ENCODE results near the gene HMBS. TPM values are rescaled to one million over a fixed set of nuclear protein-coding genes. Genes with fewer than 3 reads are reported as not detected.

HMBS gene
- total RNA-seq (2022; extraction: Qiagen RNA extraction) = 42.4 to 55.7 TPM (median 45.5 TPM) in 5 replicates

GRCh38 chr11:119084663-119085436 is at the start of gene HMBS:
Gene HMBS (plus strand): TSS chr11:119084881. CDS start chr11:119085034, 153 bp downstream.

GRCh38 chr11:119057000-119057769 is 27.5 kb upstream of the HMBS start, which contains the start of gene HYOU1:
Gene HYOU1 (minus strand): TSS chr11:119057205. CDS start chr11:119056160, 1,045 bp downstream.

GRCh38 chr11:119067371-119068222 is 17.1 kb upstream of the HMBS start, which contains the start of gene VPS11:
Gene VPS11 (plus strand): TSS chr11:119067818. CDS start chr11:119067824, 6 bp downstream.

GRCh38 chr11:119101759-119102423 is 17.2 kb downstream of the HMBS start, which contains the start of gene DPAGT1:
Gene DPAGT1 (minus strand): TSS chr11:119101853. CDS start chr11:119101655, 198 bp downstream.

GRCh38 chr11:119106564-119107537 is 22.2 kb downstream of the HMBS start, which contains the start of gene C2CD2L:
Gene C2CD2L (plus strand): TSS chr11:119107344. CDS start chr11:119107742, 398 bp downstream.

GRCh38 chr11:119121008-119121810 is 36.5 kb downstream of the HMBS start, which contains the start of gene HINFP:
Gene HINFP (plus strand): TSS chr11:119121580. CDS start chr11:119126945, 5,365 bp downstream.

Other genes with a start within 250 kb of the HMBS start
- 0.09 to 0.19 TPM (median 0.14 TPM) in 5 replicates for gene CXCR5, start 201.0 kb upstream of the HMBS start, total RNA-seq (2022; extraction: Qiagen RNA extraction)
- gene BCL9L, start 159.0 kb upstream of the HMBS start, total RNA-seq (2022; extraction: Qiagen RNA extraction) = 138 to 215 TPM (median 187 TPM) in 5 replicates
- gene UPK2, start 128.6 kb upstream of the HMBS start, total RNA-seq (2022; extraction: Qiagen RNA extraction) = 0.23 to 1.2 TPM (median 0.90 TPM) in 5 replicates
- not detected in 5 replicates for gene FOXR1, start 113.1 kb upstream of the HMBS start, total RNA-seq (2022; extraction: Qiagen RNA extraction)
- 10.2 to 14.9 TPM (median 10.6 TPM) in 5 replicates for gene CENATAC, start 86.7 kb upstream of the HMBS start, total RNA-seq (2022; extraction: Qiagen RNA extraction)
- gene RPS25, start 66.5 kb upstream of the HMBS start, total RNA-seq (2022; extraction: Qiagen RNA extraction) = 771 to 1,028 TPM (median 776 TPM) in 5 replicates
- gene TRAPPC4, start 66.1 kb upstream of the HMBS start, total RNA-seq (2022; extraction: Qiagen RNA extraction) = 58.5 to 64.0 TPM (median 60.1 TPM) in 5 replicates
- gene SLC37A4, start 54.0 kb upstream of the HMBS start, total RNA-seq (2022; extraction: Qiagen RNA extraction) = 11.4 to 12.0 TPM (median 11.6 TPM) in 5 replicates
- 41.9 to 48.0 TPM (median 45.4 TPM) in 5 replicates for gene HYOU1, start 27.7 kb upstream of the HMBS start, total RNA-seq (2022; extraction: Qiagen RNA extraction)
- 11.1 to 12.8 TPM (median 12.2 TPM) in 5 replicates for gene VPS11, start 17.1 kb upstream of the HMBS start, total RNA-seq (2022; extraction: Qiagen RNA extraction)
- 30.3 to 37.9 TPM (median 36.3 TPM) in 5 replicates for gene DPAGT1, start 17.0 kb downstream of the HMBS start, total RNA-seq (2022; extraction: Qiagen RNA extraction)
- 4.1 to 5.7 TPM (median 5.0 TPM) in 5 replicates for gene C2CD2L, start 22.5 kb downstream of the HMBS start, total RNA-seq (2022; extraction: Qiagen RNA extraction)
- gene HINFP, start 36.7 kb downstream of the HMBS start, total RNA-seq (2022; extraction: Qiagen RNA extraction) = 9.2 to 10.8 TPM (median 9.4 TPM) in 5 replicates
- gene ABCG4, start 64.2 kb downstream of the HMBS start, total RNA-seq (2022; extraction: Qiagen RNA extraction) = 0.27 to 0.52 TPM (median 0.33 TPM) in 5 replicates
- gene NLRX1, start 83.8 kb downstream of the HMBS start, total RNA-seq (2022; extraction: Qiagen RNA extraction) = 10.4 to 11.6 TPM (median 10.9 TPM) in 5 replicates
- gene NHERF4, start 100.6 kb downstream of the HMBS start, total RNA-seq (2022; extraction: Qiagen RNA extraction) = 0.06 to 0.20 TPM (median 0.14 TPM) in 5 replicates
- gene CBL, start 121.5 kb downstream of the HMBS start, total RNA-seq (2022; extraction: Qiagen RNA extraction) = 5.8 to 8.9 TPM (median 7.6 TPM) in 5 replicates
- 10.4 to 12.7 TPM (median 11.5 TPM) in 5 replicates for gene MCAM, start 232.2 kb downstream of the HMBS start, total RNA-seq (2022; extraction: Qiagen RNA extraction)
- gene RNF26, start 249.6 kb downstream of the HMBS start, total RNA-seq (2022; extraction: Qiagen RNA extraction) = 31.1 to 39.1 TPM (median 36.8 TPM) in 5 replicates

Measured in A549 treated with AZD2906 at 1 μM for 4 hours (cell line).